Activated naive CD4-positive, alpha-beta T cell treated with anti-CD3 and anti-CD28 coated beads, Interleukin-2, amount 10 ng/mL, durations not matched to agents 7 days and 5 days (primary cell): Measurements from ENCODE around the gene SIK3.

ENCODE experiments used
- CTCF ChIA-PET: fragments of 350-600 bp; sonication (Branson Sonifier 250); formaldehyde crosslinking; loops from one replicate; lab custom pipeline; 2021; ENCODE audit warnings: antibody characterized with exemption; lab: Charles Lee
- DNase-seq: peaks from one replicate; pipeline ENCODE4 v3.0.0-alpha.2; 2020
- H3K27ac Mint-ChIP-seq: one replicate; pipeline ENCODE4 v1.8.0; 2021; ENCODE audit warnings: mild to moderate bottlenecking, moderate library complexity, mixed read lengths
- H3K27me3 Mint-ChIP-seq: one replicate; pipeline ENCODE4 v1.8.0; 2021; ENCODE audit warnings: mild to moderate bottlenecking, mixed read lengths
- H3K36me3 Mint-ChIP-seq: one replicate; pipeline ENCODE4 v1.8.0; 2021; ENCODE audit warnings: mixed read lengths
- H3K4me1 Mint-ChIP-seq: one replicate; pipeline ENCODE4 v1.8.0; 2021; ENCODE audit warnings: mixed read lengths
- H3K4me3 Mint-ChIP-seq: one replicate; pipeline ENCODE4 v1.8.0; 2021; ENCODE audit warnings: mild to moderate bottlenecking, moderate library complexity, mixed read lengths
- H3K9me3 Mint-ChIP-seq: one replicate; pipeline ENCODE4 v1.8.0; 2021; ENCODE audit warnings: mixed read lengths

The SIK3 gene

GRCh38 chr11:117080370-117080769, 17.9 kb downstream of the SIK3 start:
- Mint-ChIP-seq H3K4me3 (no peak overlapping the region), H3K27ac (no peak overlapping the region), H3K4me1 (peaks cover 27% of the 10 kb centered on the region), H3K36me3 (peaks cover 1% of the 10 kb centered on the region), H3K27me3 (no peaks in the 10 kb centered on the region), H3K9me3 (no peaks in the 10 kb centered on the region)
- CTCF ChIA-PET = no interaction called here
- DNase-seq = no peak

DNA sequence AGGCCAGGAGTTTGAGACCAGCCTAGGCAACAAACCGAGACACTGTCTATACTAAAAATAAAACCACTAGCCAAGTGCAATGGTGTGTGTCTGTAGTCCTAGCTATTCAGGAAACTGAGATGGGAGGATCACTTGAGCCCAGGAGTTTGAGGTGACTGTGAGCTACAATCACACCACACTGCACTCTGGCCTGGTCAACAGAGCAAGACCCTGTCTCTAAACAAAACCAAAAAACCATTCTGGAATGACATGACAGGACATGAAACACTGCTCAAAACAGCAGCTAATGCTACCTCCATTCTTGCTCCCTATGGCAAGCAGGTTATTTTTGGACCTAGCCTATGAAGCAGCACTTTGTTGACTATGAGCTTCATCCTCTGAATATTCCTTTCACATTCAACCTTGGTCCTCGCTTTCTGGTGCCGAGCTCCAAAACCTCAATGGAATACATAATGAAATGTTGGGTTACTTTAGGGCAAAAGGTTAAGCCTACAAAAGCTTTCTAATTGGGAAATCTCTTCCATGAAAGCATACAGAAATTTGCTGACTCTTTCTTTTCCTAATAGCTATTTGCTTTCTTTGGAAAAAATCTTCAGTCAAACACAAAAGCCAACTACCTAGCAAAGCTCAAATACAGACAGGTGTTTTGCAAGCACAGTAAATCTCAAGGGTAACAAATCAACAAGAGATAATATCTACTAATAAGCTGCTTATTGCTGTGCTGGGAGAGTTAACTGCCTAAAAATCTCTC, 21.1 kb downstream of the SIK3 start:
- Mint-ChIP-seq H3K27me3 (no peaks in the 10 kb centered on the region), H3K4me3 (no peak overlapping the region), H3K4me1 (peaks cover 47% of the 10 kb centered on the region), H3K36me3 (peaks cover 3% of the 10 kb centered on the region), H3K27ac (no peak overlapping the region), H3K9me3 (no peaks in the 10 kb centered on the region)
- CTCF ChIA-PET = interaction anchor here (0.8 to 1.2 kb wide), 4 partner anchors 11 to 145 kb away, joined by 3 to 5 read pairs (median 3); no protein-coding TSS in a partner anchor
- no peak for DNase-seq

- Mint-ChIP-seq H3K27me3 (no peaks in the 10 kb centered on the region), H3K9me3 (no peaks in the 10 kb centered on the region)
- CTCF ChIA-PET = no interaction called here
Measured at GRCh38 chr11:117075186-117075585, 23.0 kb downstream of the SIK3 start.

DNA sequence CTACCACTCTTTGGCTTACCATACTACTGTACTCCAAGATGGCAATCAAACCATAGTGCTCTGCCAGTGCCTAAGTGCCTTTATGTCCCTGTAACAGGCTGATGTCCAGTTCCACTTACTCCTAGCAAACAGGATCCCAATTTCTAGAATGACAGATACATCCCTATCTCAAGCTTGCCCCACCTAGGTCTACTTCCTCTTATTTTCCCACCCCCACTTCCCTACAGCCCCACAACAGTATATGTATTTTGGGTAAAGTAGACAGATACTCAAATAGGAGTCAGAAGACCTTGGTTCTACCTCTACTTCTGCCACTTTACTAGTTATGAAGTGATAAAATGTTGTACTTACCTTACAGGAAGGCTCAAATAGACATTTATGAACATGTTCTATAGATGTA, 24.1 kb downstream of the SIK3 start:
- peaks cover 45% of the 10 kb centered on the region for H3K4me1 Mint-ChIP-seq
- CTCF ChIA-PET = interaction anchor here (1.5 kb wide), 1 partner anchor 11 kb away, joined by 3 read pairs; no protein-coding TSS in a partner anchor
- no peak for DNase-seq
- no peak overlapping the region for H3K4me3 Mint-ChIP-seq
- H3K27ac Mint-ChIP-seq = no peak overlapping the region
- H3K27me3 Mint-ChIP-seq = no peaks in the 10 kb centered on the region
- H3K9me3 Mint-ChIP-seq = no peaks in the 10 kb centered on the region
- H3K36me3 Mint-ChIP-seq = peaks cover 7% of the 10 kb centered on the region

More at GRCh38 chr11:117075186-117075585, 23.0 kb downstream of the SIK3 start:
- H3K36me3 Mint-ChIP-seq = peaks cover 6% of the 10 kb centered on the region
- no peak for DNase-seq
- H3K4me1 Mint-ChIP-seq = peaks cover 47% of the 10 kb centered on the region
- no peak overlapping the region for H3K27ac Mint-ChIP-seq
- H3K4me3 Mint-ChIP-seq = no peak overlapping the region

DNA sequence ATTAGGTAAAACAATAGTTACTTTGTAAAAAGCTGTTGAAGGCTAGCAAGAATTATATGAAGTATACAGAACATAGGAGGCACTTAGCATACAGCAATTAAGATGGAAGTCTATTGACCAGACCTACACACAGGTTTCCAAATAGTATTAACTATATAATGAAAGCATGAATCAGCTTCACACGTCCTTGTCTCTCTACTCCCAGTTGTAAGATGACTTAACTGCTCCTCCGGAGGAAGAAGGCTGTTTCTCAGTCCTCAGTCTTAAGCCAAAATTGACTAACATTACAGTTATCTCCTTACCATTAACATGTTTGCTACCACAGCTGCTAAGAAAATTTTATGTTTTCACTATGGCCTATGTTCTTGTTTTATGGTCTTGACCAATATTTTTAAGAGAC, 24.7 kb downstream of the SIK3 start:
- peaks cover 41% of the 10 kb centered on the region for H3K4me1 Mint-ChIP-seq
- no peaks in the 10 kb centered on the region for H3K9me3 Mint-ChIP-seq
- H3K36me3 Mint-ChIP-seq = peaks cover 7% of the 10 kb centered on the region
- no peak for DNase-seq
- no peak overlapping the region for H3K4me3 Mint-ChIP-seq
- no peak overlapping the region for H3K27ac Mint-ChIP-seq
- CTCF ChIA-PET = interaction anchor here (1.4 to 1.5 kb wide), 2 partner anchors 10 to 144 kb away, joined by 3 read pairs; no protein-coding TSS in a partner anchor
- H3K27me3 Mint-ChIP-seq = no peaks in the 10 kb centered on the region

GRCh38 chr11:117072517-117073461, 25.4 kb downstream of the SIK3 start:
- no peak for DNase-seq
- Mint-ChIP-seq H3K4me3 (no peak overlapping the region), H3K36me3 (peaks cover 7% of the 10 kb centered on the region), H3K9me3 (no peaks in the 10 kb centered on the region), H3K27me3 (no peaks in the 10 kb centered on the region), H3K27ac (no peak overlapping the region), H3K4me1 (peaks cover 37% of the 10 kb centered on the region)
- CTCF ChIA-PET = interaction anchor here (1.4 to 1.5 kb wide), 2 partner anchors 9 to 143 kb away, joined by 3 read pairs; no protein-coding TSS in a partner anchor

DNA sequence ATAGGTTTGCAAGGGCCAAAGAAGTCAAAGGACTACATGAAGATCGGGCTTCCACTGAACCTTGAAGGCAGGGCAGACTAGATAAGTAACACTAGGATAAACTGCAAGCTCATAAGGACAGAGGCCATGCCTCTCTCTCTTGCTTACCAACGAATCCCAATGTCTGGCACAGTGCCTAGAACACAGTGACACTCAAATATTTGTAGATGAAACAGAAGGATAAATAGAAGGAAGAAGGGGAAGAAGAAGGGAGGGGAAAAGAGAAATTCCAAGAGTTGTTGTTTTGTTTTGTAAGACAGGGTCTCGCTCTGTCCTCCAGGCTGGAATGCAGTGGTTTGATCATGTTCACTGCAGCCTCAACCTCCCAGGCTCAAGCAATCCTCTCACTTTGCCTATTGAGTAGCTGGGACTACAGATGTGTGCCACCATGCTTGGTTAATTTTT, 26.9 kb downstream of the SIK3 start:
- Mint-ChIP-seq H3K36me3 (peaks cover 11% of the 10 kb centered on the region), H3K4me1 (peaks cover 32% of the 10 kb centered on the region), H3K27ac (no peak overlapping the region), H3K4me3 (no peak overlapping the region), H3K27me3 (no peaks in the 10 kb centered on the region), H3K9me3 (no peaks in the 10 kb centered on the region)
- CTCF ChIA-PET = interaction anchor here (0.6 kb wide), 1 partner anchor 260 kb away, joined by 3 read pairs; no protein-coding TSS in a partner anchor
- DNase-seq = no peak

DNA sequence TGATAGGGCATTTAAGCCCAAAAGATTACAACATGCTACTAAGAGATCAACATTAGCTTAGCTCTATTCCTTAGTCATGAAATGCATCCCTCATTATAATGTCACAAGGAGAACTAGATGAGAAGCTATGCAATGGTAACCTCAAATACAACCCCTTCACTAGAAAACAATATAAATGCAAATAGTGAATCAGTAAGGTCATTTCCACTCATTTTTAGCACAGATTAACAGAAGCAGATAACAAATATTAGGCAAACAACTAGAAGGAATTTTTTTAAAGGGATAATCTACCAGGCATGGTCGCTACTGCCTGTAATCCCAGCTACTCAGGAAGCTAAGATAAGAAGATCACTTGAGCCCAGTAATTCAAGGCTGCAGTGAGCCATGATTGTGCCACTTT, 28.2 kb downstream of the SIK3 start:
- peaks cover 11% of the 10 kb centered on the region for H3K36me3 Mint-ChIP-seq
- no peaks in the 10 kb centered on the region for H3K27me3 Mint-ChIP-seq
- H3K4me3 Mint-ChIP-seq = no peak overlapping the region
- CTCF ChIA-PET = no interaction called here
- peaks cover 27% of the 10 kb centered on the region for H3K4me1 Mint-ChIP-seq
- DNase-seq = no peak
- H3K9me3 Mint-ChIP-seq = no peaks in the 10 kb centered on the region
- H3K27ac Mint-ChIP-seq = no peak overlapping the region

DNA sequence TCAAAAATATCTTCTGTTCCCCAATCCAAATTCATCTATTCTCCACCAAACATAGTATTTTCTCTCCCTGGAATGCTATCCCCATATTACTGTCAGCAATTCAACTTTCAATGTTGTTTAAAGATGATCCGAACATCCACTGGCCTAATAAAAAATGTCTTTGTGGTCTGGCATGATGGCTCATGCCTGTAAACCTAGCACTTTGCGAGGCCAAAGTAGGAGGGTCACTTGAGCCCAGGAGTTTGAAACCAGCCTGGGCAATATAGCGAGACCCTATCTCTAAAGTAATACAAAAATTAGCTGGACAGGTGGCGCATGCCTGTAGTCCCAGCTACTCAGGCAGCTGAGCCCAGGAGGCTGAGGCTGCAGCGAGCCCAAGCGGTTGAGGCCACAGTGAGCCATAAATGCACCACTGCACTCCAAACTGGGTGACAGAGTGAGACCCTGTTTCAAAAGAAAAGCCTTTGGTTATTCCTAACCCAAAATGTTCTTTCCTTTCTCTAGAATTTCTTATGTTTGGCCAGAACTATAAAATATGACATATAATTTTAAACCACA, 29.8 kb downstream of the SIK3 start:
- H3K27ac Mint-ChIP-seq = no peak overlapping the region

GRCh38 chr11:117066959-117067358, 31.3 kb downstream of the SIK3 start:
- Mint-ChIP-seq H3K4me3 (no peak overlapping the region), H3K4me1 (peaks cover 30% of the 10 kb centered on the region), H3K36me3 (peaks cover 10% of the 10 kb centered on the region), H3K27me3 (no peaks in the 10 kb centered on the region), H3K27ac (no peak overlapping the region), H3K9me3 (no peaks in the 10 kb centered on the region)
- CTCF ChIA-PET = no interaction called here
- no peak for DNase-seq

More for the DNA sequence above, 29.8 kb downstream of the SIK3 start:
- peaks cover 10% of the 10 kb centered on the region for H3K36me3 Mint-ChIP-seq
- no peaks in the 10 kb centered on the region for H3K27me3 Mint-ChIP-seq
- peaks cover 30% of the 10 kb centered on the region for H3K4me1 Mint-ChIP-seq
- CTCF ChIA-PET = no interaction called here
- DNase-seq = no peak
- no peak overlapping the region for H3K4me3 Mint-ChIP-seq
- no peaks in the 10 kb centered on the region for H3K9me3 Mint-ChIP-seq

DNA sequence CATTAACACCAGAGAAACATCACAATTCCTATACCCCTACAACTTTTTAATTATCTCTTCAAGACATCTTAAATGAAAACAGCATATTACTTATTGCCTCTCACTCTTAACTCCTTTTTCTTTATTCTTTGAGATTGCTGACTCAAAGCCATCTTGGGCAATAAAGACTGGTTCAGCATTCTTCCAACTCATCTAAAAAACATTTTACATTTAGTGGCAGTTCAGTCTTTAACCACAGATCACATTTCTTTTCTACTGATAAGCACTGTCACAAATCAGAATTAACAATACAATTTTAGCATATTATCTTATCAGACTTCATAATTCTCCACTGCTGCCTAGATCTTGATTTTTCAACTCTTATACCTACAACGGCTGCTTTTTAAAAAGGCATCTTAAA, 34.0 kb downstream of the SIK3 start:
- CTCF ChIA-PET = no interaction called here
- peaks cover 29% of the 10 kb centered on the region for H3K4me1 Mint-ChIP-seq
- no peak overlapping the region for H3K4me3 Mint-ChIP-seq
- no peaks in the 10 kb centered on the region for H3K27me3 Mint-ChIP-seq
- H3K9me3 Mint-ChIP-seq = no peaks in the 10 kb centered on the region
- no peak overlapping the region for H3K27ac Mint-ChIP-seq
- peaks cover 6% of the 10 kb centered on the region for H3K36me3 Mint-ChIP-seq
- DNase-seq = no peak

DNA sequence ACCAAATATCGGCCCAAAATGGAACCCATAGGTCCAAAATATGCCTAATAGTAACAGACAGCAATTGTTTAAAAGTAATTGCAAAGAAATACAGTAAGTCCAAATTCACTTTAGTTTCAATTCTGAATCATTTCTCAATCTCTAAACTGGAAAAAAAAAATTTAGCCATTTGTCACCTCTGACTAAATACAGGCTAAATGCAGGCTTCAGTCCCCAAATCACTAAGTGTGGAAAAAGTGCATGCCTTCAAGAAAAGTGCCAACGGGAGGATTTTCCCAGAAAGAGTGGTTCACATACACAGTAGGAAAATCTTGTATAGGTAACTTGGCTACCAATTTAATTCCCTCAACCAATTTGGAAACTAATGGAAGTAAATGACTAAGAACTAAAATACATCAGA, 35.7 kb downstream of the SIK3 start:
- DNase-seq = no peak
- Mint-ChIP-seq H3K36me3 (peaks cover 6% of the 10 kb centered on the region), H3K27me3 (no peaks in the 10 kb centered on the region), H3K4me3 (no peak overlapping the region), H3K4me1 (peaks cover 31% of the 10 kb centered on the region), H3K27ac (no peak overlapping the region), H3K9me3 (no peaks in the 10 kb centered on the region)
- CTCF ChIA-PET = interaction anchor here (1.0 to 1.1 kb wide), 2 partner anchors 43 to 137 kb away, joined by 3 read pairs; no protein-coding TSS in a partner anchor

DNA sequence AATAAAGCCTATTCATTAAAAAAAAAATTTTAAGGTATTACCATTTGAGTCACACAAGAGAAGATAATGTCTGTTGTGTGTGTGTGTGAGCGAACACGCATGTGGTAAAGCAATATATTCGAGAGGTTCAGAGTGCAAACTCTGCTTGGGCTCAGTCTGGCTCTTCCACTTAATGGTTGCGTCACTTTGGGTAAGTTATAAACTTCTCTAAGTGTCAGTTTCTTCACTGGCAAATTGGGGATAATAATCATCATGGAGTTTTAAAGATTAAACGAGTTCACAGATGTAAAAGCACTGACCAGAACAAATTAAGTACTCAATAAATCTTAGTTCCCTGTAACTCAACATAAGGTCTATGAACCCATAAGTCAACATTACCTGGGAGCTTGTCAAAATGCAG, 37.0 kb downstream of the SIK3 start:
- no peak overlapping the region for H3K27ac Mint-ChIP-seq
- no peaks in the 10 kb centered on the region for H3K9me3 Mint-ChIP-seq
- H3K36me3 Mint-ChIP-seq = peaks cover 3% of the 10 kb centered on the region
- no peak for DNase-seq
- H3K4me3 Mint-ChIP-seq = no peak overlapping the region
- peaks cover 28% of the 10 kb centered on the region for H3K4me1 Mint-ChIP-seq
- CTCF ChIA-PET = no interaction called here
- H3K27me3 Mint-ChIP-seq = no peaks in the 10 kb centered on the region

GRCh38 chr11:117059611-117060148, 38.5 kb downstream of the SIK3 start:
- H3K9me3 Mint-ChIP-seq = no peaks in the 10 kb centered on the region
- H3K27ac Mint-ChIP-seq = no peak overlapping the region
- no peak for DNase-seq
- peaks cover 2% of the 10 kb centered on the region for H3K36me3 Mint-ChIP-seq
- CTCF ChIA-PET = no interaction called here
- H3K4me3 Mint-ChIP-seq = no peak overlapping the region
- peaks cover 28% of the 10 kb centered on the region for H3K4me1 Mint-ChIP-seq
- no peaks in the 10 kb centered on the region for H3K27me3 Mint-ChIP-seq
